Stimulated activated CD4-positive, alpha-beta T cell treated with anti-CD3 and anti-CD28 coated beads, TNF-alpha, amount 100 ng/mL, for 48 hours (primary cell): Measurements from ENCODE around the gene SHC3.
A peak's percentile ranks its signal among the peaks of the same experiment; 100 is the strongest.

Source experiments
- DNase-seq, 3 donors: peaks; one replicate each; pipeline ENCODE4 v3.0.0-alpha.2; 2020; ENCODE audit warnings: low read depth in 3 of 3

Gene SHC3

DNA sequence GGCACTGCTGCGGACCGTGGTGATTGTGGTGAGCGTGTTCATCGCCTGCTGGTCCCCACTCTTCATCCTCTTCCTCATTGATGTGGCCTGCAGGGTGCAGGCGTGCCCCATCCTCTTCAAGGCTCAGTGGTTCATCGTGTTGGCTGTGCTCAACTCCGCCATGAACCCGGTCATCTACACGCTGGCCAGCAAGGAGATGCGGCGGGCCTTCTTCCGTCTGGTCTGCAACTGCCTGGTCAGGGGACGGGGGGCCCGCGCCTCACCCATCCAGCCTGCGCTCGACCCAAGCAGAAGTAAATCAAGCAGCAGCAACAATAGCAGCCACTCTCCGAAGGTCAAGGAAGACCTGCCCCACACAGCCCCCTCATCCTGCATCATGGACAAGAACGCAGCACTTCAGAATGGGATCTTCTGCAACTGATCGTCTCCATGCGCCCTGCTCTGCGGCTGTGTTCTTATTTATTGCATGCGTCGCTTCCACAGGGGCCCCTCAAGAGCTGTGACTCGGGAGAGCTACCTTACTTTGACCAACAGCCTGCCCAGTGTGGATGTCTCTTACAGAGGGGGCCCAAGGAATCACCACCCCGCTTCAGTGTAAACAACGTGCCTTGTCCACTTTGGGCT lies 176.6 kb downstream of the SHC3 start:
- DNase-seq, result no peak

DNA sequence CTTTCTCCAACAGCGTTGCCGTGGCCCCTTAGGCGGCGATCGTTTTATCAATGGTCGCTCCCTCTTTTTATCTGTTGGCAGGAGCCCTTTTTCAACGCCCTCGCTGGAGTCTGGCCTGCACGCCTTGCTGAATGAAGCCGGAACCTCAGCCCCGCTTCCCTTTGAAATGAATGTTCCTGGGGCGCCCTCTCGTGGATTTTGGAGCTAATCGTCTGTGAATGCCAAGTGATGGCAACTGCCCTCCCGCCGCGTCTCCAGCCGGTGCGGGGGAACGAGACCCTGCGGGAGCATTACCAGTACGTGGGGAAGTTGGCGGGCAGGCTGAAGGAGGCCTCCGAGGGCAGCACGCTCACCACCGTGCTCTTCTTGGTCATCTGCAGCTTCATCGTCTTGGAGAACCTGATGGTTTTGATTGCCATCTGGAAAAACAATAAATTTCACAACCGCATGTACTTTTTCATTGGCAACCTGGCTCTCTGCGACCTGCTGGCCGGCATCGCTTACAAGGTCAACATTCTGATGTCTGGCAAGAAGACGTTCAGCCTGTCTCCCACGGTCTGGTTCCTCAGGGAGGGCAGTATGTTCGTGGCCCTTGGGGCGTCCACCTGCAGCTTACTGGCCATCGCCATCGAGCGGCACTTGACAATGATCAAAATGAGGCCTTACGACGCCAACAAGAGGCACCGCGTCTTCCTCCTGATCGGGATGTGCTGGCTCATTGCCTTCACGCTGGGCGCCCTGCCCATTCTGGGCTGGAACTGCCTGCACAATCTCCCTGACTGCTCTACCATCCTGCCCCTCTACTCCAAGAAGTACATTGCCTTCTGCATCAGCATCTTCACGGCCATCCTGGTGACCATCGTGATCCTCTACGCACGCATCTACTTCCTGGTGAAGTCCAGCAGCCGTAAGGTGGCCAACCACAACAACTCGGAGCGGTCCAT lies 177.4 kb downstream of the SHC3 start:
- DNase-seq, result peak; percentile 68 to 76 (median 68)

DNA sequence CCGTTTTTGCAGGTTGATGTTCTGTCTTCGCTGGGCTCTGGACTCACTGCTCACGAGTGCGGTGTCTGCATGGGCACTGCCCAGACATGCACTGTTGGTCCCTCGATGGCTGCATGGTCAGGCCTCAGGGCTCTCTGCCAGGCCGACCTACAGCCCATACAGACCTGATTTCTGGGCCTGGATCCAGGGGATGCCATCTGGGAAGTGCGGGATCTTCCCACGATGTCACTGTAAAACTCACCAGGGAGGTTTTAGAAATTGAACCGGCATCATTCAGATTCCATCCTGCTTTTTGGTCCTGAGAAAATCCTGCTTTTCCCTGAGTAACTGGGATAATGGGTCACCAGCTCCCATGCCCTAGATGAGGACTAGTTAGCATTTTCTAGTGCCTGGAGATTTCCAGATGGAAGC lies 178.2 kb downstream of the SHC3 start:
- no peak for DNase-seq

DNA sequence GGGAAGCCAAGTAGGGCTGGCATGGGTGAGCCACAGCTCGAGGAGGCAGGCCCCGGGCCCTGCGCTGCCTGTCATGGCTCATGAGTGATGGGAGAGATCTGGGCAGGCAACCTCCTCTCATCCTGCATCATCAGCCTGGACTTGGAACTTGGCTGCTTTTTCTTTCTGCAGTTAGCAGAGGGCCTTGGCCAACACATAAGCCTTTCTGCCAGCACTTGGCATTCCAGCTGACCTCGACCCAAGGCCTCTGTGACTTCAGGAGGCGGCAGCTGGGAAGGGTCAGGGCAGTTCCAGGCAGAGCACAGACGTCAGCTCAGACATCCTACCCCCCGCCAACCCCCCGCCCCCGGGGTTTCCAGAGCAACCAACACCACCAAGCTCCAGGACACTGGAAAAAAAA lies 179.7 kb downstream of the SHC3 start:
- DNase-seq, result no peak

GRCh38 chr9:88998503-88998902 lies 180.1 kb downstream of the SHC3 start:
- DNase-seq, result no peak

GRCh38 chr9:88997646-88998045 lies 181.0 kb downstream of the SHC3 start:
- no peak for DNase-seq

DNA sequence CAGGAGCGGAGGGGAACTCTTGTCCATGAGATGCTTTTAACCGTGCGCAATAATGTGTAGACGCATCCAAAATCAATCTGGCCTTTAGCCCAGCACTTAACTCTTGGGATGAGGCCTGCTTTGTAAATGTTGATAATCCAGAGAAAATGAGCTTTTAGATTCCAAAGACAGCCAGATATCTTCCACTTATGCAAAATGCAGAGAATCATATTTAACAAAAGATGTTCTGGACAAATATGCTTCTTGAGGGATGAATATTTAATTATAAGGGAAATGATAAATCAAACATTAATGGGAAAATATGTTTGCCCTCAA lies 181.7 kb downstream of the SHC3 start:
- no peak for DNase-seq

GRCh38 chr9:88996046-88996920 lies 182.3 kb downstream of the SHC3 start:
- DNase-seq, result no peak

GRCh38 chr9:88995627-88996026 lies 183.0 kb downstream of the SHC3 start:
- no peak for DNase-seq

GRCh38 chr9:88995200-88995577 lies 183.4 kb downstream of the SHC3 start:
- no peak for DNase-seq

GRCh38 chr9:88994469-88995199 lies 184.0 kb downstream of the SHC3 start:
- no peak for DNase-seq

DNA sequence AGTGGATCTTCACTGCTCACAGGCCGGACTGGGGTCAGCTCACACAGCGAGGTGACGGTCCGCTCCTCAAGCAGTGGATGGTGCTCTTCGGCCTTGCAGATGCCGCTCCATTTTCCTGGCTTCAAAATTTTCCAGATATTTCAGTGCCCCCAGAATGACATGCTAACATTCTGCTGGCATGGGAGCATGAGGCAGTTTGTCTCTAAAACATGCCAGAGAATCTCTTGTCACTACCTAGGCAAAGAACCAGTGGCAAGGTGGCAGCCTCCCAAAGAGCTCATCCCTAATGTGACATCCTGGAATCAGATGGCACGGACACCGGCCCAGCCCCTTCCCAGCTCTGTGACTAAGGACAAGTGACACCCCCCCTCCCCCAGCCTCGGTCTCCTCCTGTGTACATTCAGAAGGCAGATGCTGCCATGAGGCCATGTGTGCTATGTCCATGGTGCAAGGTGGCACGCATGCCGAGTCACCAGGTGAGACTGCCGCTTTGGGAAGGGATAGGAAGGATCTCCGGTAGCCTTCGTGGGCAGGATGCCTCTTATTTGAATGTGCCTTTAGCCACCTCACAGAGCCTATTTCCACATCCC lies 184.7 kb downstream of the SHC3 start:
- no peak for DNase-seq

- DNase-seq, result no peak
These were observed 185.3 kb downstream of the SHC3 start for GRCh38 chr9:88993327-88993726.

GRCh38 chr9:88992556-88992955 lies 186.1 kb downstream of the SHC3 start:
- DNase-seq, result no peak

DNA sequence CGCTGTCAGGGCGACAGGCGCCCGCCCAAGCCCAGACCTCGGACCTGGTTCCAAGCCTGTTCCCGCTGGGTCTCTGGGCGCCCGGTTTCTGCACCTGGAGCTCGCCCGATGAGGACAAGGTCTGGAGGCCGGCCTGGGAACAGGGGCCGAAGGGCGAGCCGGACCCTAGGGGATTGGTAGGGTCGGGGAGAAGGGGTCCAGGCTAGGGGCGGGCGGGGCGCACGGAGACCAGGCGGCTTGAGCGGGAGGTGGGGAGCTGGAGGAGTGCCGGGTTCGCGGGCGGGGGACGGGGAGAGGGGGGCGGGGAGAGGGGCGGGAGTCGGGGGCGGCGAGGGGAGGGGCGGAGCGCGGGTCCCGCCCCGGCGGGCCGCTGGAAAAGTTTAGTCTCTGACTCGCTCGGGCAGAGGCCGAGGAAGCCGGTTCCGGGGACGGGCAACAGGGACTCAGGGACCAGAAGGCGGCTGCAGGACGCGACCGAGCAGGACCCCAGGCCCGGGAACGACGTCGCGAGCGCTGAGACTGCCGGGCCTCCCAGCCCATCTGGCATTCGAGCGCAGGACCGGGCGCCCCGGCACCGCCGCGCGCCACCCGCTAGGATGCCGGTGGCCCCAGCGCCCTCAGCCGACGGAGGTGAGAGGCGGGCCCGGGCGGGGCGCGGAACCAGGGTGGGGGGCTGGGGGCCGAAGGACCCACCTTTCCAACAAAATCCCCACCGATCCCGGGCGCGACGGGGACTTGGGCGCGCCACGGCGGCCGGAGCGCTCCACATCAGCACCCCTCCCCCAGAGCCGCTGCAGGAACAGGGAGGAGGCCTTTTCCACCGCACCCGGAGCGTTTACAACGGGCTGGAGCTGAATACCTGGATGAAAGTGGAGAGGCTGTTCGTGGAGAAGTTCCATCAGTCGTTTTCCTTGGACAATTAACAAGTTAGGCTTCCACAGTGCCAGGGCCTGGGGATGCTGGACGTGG lies 187.3 kb downstream of the SHC3 start, which contains the start of gene S1PR3:
Gene S1PR3 (plus strand): TSS at position 403 of the 969 bp plus-strand sequence. CDS start 9,733 bp downstream, outside the sequence.
- peak in 2 of 3 donors; percentile 7 to 22 for DNase-seq

GRCh38 chr9:88990729-88991065 lies 187.9 kb downstream of the SHC3 start:
- no peak for DNase-seq

- DNase-seq, result no peak
These were observed 188.4 kb downstream of the SHC3 start for GRCh38 chr9:88990041-88990728.

DNA sequence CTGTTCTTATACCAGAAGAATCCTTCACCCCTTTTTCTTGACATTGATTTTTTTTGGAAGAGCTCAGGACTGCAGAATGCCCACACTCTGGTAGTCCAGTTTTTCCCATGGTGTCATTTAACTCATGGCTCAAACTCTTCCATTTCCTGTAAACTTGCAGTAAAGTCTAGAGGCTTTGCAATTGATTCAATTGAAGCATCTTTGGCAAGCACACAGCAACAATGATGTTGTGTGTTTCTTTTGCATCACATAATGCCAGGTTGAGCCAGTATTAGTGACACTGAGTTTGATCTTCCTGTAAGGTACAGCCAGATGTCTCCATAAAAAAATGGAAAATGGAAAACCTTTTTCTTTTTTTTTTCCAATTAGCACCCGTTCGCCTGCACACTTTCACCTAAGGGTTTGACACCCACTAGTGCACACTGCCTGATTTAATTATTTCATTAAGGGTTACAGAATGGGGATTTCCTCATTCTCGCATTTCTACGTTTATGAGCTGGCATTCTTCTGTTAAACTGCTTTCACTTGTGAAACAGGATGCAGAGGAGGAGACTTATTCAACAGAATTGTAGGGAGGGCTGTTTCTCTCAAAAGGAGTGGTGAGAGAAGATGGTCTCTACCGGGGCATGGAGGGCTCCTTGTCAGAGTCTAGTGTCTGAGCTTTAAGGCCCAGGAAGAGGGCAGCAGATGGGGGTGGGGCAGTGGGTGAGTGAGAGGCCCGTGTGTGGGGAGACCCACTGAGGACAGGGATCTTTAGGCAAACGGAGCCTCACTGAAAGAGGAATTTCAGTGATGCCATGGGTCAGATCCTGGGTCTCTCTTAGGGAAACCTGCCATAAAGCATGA lies 189.6 kb downstream of the SHC3 start:
- DNase-seq, result no peak

DNA sequence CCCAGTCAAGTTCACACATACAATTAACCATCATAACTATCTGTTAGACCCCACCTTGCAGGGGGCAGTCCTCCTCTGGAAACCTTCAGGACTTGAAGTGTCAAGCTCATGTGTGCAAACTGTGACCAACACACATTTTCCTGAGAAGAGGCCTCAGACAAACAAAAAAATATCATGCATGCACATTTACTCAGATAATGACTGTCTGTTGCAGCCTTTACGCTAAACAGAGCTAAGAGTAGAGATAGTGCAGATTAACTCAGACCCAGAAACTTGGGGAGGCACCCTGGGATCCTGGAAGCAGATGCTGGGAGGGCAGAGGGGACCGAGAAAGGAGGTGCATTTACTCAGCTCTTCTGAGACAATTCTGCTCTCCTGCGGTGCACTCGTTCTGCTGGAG lies 191.0 kb downstream of the SHC3 start:
- no peak for DNase-seq
